ENCODE results near the gene CATSPER4. TPM values are rescaled to one million over a fixed set of nuclear protein-coding genes. Genes with fewer than 3 reads are reported as not detected.
A peak's percentile ranks its signal among the peaks of the same experiment; 100 is the strongest.

CATSPER4 gene
- total RNA-seq, 1 donor from 2014 or later, result not detected

GRCh38 chr1:26158908-26159742 is 31.3 kb upstream of the CATSPER4 start, which contains the start of gene FAM110D:
Gene FAM110D, plus strand, starts transcription at chr1:26159079. Its CDS starts 2,213 bp downstream, at chr1:26161292.
- H3K4me1 ChIP-seq, result peaks cover 14% of the 10 kb centered on the region
- H3K27ac ChIP-seq, result peak within 1 kb of the TSS; percentile 34
- TF ChIP-seq POLR2A (IDR thresholded peaks at IDR 0.05), result no peak
- TF ChIP-seq POLR2AphosphoS5 (IDR thresholded peaks at IDR 0.05; ENCODE audit: insufficient read depth in 1 of 2, low read depth in 1 of 2), result no peak
- TF ChIP-seq CTCF (IDR thresholded peaks at IDR 0.05), result no peak
- intact Hi-C loops (cut with DNase I), result no loop called here
- no peaks in the 10 kb centered on the region for H3K36me3 ChIP-seq
- peaks cover 7% of the 10 kb centered on the region for H3K27me3 ChIP-seq
- DNase-seq (ENCODE audit: extremely low spot score in 2 of 2), result no peak
- H3K4me3 ChIP-seq, result peak within 1 kb of the TSS; percentile 19 to 41
- H3K9me3 ChIP-seq, result no peaks in the 10 kb centered on the region

GRCh38 chr1:26159743-26160039 is 30.7 kb upstream of the CATSPER4 start:
- H3K27ac ChIP-seq, result peak overlapping the region; percentile 34
- peaks cover 14% of the 10 kb centered on the region for H3K4me1 ChIP-seq
- no peak for TF ChIP-seq POLR2AphosphoS5 (IDR thresholded peaks at IDR 0.05; ENCODE audit: insufficient read depth in 1 of 2, low read depth in 1 of 2)
- TF ChIP-seq POLR2A (IDR thresholded peaks at IDR 0.05), result no peak
- TF ChIP-seq CTCF (IDR thresholded peaks at IDR 0.05), result no peak
- H3K9me3 ChIP-seq, result no peaks in the 10 kb centered on the region
- intact Hi-C loops (cut with DNase I), result loop anchor here (5.0 to 10.0 kb wide), 2 partner anchors 47 to 125 kb away; partner anchors contain the start of gene PDIK1L
- no peaks in the 10 kb centered on the region for H3K36me3 ChIP-seq
- peak overlapping the region; percentile 19 to 41 for H3K4me3 ChIP-seq
- peaks cover 7% of the 10 kb centered on the region for H3K27me3 ChIP-seq
- DNase-seq (ENCODE audit: extremely low spot score in 2 of 2), result no peak

GRCh38 chr1:26160527-26161414 is 29.6 kb upstream of the CATSPER4 start:
- DNase-seq (ENCODE audit: extremely low spot score in 2 of 2), result no peak
- TF ChIP-seq POLR2A (IDR thresholded peaks at IDR 0.05) (no peak), POLR2AphosphoS5 (IDR thresholded peaks at IDR 0.05; ENCODE audit: insufficient read depth in 1 of 2, low read depth in 1 of 2) (no peak), CTCF (IDR thresholded peaks at IDR 0.05) (no peak)
- Histone ChIP-seq H3K27me3 (peaks cover 7% of the 10 kb centered on the region), H3K4me3 (peak overlapping the region; percentile 41 to 50), H3K9me3 (no peaks in the 10 kb centered on the region), H3K36me3 (no peaks in the 10 kb centered on the region), H3K4me1 (peaks cover 14% of the 10 kb centered on the region), H3K27ac (peak overlapping the region; percentile 10)
- intact Hi-C loops (cut with DNase I), result loop anchor here (5.0 to 10.0 kb wide), 2 partner anchors 48 to 126 kb away; partner anchors contain the start of gene PDIK1L

GRCh38 chr1:26161415-26162219 is 28.8 kb upstream of the CATSPER4 start:
- no peaks in the 10 kb centered on the region for H3K9me3 ChIP-seq
- H3K27ac ChIP-seq, result peak overlapping the region; percentile 10
- H3K4me3 ChIP-seq, result peak overlapping the region; percentile 41 to 50
- no peaks in the 10 kb centered on the region for H3K36me3 ChIP-seq
- intact Hi-C loops (cut with DNase I), result loop anchor here (5.0 to 10.0 kb wide), 2 partner anchors 49 to 127 kb away; partner anchors contain the start of gene PDIK1L
- H3K27me3 ChIP-seq, result peaks cover 4% of the 10 kb centered on the region
- no peak for TF ChIP-seq POLR2A (IDR thresholded peaks at IDR 0.05)
- TF ChIP-seq POLR2AphosphoS5 (IDR thresholded peaks at IDR 0.05; ENCODE audit: insufficient read depth in 1 of 2, low read depth in 1 of 2), result peak in 1 of 2 donors; percentile 22
- TF ChIP-seq CTCF (IDR thresholded peaks at IDR 0.05), result no peak
- peaks cover 14% of the 10 kb centered on the region for H3K4me1 ChIP-seq
- DNase-seq (ENCODE audit: extremely low spot score in 2 of 2), result no peak

All from vagina (tissue), 2 donors.